HL-60/S4 treated with phorbol 12-myristate 13-acetate at 8.2 ng/mL for 4 days and 3 days (cell line): ENCODE measurements around the gene OBSCN.

Experiments used
- in situ Hi-C: fragments of 300-500 bp; cut with MboI; formaldehyde crosslinking; loops from 2 replicates; pipeline ENCODE4 v1.15.0; 2022; ENCODE audit warnings: low sequenced_read_pairs

The OBSCN gene

DNA sequence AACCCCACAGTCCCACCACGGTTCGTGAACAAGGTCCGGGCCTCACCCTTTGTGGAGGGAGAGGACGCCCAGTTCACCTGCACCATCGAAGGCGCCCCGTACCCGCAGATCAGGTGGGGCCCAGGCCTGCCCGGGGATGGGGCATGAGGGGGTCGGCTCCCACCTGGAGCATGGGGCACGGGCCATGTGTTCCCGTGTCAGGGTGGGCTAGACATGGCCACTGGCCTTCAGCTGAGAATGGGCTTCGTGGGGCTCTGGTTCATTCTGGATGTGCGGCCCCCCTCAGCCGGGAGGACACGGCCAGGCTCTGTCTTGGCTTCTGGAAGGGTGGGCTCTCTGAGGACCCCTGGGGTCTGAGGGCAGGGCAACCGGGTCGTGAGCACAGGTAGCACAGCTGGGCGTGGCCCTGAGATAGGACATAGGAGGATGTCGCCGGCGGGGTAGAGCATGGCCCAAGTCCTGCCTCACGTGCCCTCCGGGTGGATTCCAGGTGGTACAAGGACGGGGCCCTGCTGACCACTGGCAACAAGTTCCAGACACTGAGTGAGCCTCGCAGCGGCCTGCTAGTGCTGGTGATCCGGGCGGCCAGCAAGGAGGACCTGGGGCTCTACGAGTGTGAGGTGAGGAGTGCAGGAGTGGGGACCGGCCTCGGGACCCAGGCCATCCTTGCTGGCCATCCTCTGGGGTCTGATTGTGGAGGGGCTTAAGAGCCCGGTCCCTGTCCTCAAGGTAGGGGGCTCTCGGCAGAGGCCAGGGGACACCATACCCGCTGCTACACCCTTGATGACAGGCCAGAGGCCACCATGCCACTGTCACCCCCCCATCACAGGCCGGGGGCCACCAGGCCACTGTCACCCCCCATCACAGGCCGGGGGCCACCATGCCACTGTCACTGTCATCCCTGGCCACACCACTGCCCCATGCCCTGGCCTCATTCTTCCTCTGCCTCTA lies 143.3 kb downstream of the OBSCN start:
- in situ Hi-C loops: no loop called here

DNA sequence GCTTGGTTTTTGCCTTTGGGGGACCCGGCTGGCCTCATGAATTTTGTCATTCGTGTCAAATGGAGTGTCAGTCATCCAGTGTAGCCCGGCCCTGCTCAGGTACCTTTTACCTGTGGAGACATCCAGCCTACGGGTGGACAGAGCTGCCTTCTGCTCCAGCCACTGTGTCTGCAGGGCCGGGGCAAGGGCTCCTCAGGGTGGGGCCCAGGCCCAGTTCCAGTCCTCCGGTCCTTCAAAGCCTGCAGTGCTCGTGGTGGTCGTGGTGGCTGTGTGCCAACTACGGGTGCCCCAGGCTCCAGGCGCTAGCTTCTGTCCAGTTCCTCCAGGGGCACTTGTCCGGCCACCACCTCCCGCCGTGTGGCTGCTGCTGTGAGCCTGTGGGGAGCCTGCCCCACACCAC lies 144.0 kb downstream of the OBSCN start:
- in situ Hi-C loops: no loop called here

DNA sequence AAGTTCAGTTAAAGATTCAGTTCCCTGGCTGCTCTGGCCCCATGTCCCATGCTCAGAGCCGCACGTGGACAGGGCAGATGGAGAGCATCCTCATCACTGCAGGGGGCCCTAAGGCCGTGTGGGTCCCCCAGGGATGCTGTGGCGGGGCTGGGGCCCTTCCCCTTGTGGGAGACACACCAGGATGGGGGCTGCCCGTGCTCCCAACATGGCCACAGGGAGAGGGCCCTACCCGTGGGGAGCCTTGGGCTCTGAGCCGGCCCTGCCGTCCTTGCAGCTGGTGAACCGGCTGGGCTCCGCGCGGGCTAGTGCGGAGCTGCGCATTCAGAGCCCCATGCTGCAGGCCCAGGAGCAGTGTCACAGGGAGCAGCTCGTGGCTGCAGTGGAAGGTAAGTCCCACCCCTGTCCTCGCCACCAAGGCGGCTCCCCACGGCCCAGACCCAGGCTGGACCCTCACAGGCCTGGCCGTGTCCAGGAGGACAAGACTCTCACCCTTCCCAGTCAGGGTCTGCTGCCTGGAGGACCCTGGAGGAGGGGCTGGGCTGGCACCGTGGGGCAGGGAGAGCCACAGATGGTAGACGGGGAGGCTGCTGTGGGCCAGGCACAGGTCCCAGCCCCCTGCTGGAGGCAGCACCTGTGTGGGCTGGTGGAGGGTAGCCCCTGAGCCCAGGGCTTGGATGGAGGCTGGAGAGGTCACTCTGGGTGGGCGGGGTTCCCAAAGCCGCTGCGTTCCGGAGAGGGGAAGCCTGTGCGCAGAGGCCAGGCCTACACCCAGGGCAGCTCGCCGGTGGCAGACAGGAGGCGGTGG lies 145.0 kb downstream of the OBSCN start:
- in situ Hi-C loops: no loop called here

DNA sequence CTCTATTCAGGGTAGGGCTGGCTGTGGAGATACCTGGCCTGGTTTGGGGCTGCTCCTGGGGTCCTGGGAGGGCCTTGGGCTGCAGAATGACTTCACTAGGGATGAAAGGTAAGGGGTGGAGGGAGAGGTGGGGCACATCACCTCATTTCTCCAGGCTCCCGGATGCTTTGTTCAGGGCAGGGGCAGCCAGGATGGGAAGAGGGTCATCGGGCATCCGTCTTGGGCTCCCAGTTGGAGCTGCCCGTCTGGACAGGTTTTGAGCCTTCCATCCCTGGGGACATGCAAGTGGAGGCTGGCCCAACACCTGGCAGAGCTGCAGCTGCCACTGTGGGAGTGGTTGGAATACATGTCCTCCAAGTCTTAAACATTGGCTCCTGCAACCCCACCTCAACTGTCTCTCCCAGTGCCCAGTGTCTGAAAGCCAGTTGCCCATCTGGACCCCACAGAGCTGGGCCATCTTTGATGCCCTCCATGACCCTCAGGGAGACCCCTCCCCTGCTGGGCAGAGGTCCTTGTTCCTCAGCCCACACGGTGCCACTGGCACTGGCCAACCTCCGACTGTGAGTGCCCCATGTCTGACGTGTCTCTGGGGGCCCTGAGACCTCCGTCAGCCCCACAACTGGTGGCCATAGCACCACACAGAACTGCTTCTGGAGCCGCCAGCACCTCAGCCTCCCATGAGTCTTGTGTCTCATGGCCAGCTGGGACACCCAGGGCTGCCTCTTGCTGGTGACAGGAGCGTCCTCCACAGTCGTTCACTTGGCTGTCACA lies 145.9 kb downstream of the OBSCN start:
- in situ Hi-C loops: no loop called here

DNA sequence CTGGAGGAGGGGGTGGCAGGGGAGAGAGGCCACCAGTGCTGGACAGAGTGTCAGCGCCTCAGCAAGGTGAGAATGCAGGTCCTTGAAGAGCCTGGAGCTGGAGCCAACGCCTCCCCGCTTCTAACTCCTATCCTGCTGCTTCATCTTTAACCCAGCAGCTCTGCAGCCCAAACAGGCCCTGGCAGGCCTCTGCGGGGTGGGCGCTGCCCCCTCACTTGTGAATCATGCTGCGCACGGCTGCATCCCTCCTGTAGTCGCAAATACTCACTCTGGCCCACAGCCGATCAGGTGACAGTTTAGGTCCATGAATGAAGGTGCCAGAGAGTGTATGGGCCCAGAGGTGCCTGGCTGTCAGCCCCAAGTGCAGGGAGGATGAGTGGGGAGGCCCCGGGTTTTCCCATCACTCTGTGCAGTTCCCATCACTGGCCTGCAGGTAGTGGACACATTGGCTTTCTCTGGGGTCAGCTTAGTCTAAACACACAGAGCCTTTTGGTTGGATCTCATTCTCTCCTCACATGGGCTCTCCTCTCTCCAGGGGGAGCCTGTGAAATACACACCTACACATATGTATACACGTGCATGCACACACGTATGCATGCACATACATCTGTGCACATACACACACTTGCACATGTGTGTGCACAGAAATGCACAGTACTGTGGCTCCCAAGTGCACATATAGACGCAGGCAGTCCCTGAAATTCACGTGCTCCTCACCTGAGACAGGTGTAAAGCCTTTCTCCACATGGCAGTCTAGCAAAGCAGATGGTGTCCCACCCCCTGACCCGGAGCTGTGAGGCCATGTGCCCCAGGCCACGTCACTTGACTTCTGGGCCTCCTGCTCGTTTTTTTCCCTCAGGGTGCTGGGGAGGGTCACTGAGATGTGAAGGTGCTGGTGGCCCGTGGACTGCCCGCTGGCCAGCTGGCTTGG lies 146.8 kb downstream of the OBSCN start:
- in situ Hi-C loops: no loop called here

DNA sequence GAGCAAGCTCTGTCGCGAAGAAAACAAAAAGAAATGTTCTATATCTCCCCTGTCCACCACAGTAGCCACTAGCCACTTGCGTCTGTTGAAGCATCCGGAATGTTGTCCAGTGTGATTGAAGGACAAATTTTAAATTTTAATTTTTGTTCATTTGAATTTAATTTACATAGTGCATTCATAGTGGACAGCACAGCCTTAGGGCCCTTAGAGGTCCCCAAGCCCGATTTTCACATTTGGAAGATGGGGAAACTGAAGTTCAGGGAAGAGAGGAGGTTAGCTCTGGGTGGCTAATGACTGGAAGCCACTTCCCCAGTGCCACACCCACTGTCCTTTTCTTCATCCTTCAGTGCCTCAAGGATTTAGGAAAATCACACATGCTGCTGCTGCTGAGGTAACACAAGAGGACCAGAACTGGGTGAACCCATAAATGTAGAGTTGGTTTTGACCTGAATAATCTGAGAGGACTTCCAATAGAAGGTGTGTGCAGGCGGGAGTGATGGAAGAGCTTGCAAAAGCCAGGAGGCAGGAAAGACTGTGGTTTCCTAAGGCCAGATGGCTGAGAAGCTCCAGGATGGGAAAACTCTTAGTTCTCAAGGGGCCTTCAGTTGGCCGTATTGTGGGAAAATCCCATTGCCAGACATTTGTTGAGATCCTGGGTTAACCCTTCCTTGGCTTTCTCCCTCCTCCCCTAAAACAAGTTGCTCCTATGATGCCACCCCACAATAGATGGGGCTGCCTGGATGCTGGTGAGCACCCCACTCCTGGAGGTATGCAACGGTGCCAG lies 149.2 kb downstream of the OBSCN start:
- in situ Hi-C loops: no loop called here

DNA sequence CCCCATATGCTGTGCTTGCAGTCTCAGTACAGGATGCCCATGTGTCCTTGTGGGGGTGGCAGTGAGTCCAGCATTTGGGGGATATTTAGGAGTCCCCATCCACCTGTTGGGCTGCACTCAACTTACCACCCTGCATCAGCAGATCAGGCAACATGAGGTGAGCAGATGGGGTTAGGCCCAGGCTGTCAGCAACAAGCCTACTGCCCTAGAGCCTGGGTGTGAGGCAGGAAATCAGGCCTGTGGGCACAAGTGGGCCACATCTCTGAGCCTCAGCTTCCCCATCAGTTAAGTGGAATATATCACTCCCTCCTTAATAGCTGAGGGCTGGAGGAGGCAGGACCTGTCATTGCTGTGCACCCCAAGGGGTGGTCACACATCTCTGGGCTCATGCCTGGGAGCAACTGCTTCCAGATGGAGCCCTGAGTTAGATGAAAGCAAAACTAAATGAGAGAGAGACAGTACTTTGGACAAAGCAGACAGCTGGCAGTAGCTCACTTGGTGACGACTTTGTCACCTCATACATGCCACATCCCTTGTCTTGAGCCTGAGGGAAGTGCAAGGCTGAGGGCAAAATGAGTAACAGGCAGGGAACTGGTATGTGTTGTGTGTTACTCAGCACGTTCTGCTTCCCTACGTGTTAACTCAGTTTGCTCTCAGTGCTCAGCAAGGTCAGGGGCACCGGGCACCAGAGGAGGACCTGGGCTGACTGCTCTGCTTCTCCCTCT lies 150.4 kb downstream of the OBSCN start:
- in situ Hi-C loops: no loop called here

DNA sequence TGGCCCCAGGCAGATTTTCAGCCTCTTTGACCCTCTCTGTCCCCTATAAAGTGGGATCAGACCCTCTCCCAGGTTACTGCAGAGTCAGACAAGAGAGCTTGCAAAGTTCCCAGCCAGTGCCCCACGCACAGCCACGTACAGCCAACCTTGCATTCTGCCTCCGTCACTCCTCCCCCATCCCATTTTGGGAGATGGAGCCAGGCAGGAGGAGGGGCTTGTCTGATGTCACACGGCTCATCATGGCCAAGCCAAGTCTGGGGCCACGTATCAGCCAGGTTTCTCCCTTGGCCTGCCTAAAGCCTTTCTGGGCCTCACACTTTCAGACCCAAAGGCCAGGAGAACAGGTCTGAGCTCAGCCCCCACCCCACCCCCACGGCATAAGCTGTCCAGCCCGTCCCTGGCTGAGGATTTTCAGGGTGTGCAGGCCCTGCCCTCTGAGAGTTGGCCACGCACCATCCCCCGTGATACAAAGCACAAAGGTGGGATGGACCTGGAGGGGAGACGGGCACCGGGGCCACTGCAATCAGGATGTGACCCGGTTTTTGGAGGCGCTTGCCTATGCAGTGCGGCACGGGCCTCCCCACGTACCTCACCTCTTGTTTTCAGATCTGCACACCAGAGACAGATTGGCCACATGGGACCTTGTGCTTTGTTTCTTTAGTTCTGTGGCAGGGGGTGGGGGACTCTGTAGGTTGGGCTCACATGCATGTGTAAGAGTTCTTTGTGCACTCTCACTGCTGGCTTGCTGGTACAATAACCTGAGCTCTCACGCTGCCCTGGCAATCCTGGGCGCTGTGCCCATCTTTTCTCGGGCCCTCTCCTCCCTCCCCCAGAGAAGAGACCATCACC lies 151.1 kb downstream of the OBSCN start:
- in situ Hi-C loops: no loop called here

DNA sequence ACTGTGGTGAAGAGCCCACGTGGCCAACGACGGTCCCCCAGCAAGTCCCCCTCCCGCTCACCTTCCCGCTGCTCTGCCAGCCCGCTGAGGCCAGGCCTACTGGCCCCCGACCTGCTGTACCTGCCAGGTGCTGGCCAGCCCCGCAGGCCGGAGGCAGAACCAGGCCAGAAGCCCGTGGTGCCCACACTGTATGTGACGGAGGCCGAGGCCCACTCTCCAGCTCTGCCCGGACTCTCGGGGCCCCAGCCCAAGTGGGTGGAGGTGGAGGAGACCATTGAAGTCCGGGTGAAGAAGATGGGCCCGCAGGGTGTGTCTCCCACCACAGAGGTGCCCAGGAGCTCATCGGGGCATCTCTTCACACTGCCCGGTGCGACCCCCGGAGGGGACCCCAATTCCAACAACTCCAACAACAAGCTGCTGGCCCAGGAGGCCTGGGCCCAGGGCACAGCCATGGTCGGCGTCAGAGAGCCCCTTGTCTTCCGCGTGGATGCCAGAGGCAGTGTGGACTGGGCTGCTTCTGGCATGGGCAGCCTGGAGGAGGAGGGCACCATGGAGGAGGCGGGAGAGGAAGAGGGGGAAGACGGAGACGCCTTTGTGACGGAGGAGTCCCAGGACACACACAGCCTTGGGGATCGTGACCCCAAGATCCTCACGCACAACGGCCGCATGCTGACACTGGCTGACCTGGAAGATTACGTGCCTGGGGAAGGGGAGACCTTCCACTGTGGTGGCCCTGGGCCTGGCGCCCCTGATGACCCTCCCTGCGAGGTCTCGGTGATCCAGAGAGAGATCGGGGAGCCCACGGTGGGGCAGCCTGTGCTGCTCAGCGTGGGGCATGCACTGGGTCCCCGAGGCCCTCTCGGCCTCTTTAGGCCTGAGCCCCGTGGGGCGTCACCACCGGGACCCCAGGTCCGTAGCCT lies 152.0 kb downstream of the OBSCN start:
- in situ Hi-C loops: no loop called here

DNA sequence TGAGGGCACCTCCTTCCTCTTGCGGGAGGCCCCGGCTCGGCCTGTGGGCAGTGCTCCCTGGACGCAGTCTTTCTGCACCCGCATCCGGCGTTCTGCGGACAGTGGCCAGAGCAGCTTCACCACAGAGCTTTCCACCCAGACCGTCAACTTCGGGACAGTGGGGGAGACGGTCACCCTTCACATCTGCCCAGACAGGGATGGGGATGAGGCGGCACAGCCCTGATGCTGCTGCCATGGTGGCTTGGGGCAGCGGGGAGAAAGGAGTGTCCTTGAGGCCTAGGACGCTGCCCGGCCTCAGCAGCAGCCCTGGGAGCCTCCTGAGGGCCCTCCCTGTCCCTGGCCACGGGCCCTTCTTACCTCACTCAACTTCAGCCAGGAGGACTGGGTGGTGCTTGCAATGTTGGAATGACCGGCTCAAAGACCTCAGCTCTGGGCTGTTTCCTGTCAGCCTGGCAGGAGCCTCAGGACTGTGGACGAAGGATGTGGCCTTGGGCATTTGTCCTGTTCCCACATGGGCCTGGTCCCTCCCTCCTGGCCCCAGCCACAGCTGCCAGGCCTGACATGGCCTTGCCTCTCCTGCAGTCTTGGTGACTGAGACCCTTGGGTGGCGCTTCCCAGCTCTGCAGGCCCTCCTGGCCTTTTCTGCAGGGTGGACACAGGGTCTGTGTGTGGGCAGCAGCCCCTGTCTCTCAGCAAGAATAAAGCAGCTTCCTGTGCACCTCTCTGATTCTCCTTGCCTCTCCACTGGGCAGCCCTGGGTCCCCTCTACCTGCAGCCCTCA lies 152.9 kb downstream of the OBSCN start:
- in situ Hi-C loops: no loop called here

DNA sequence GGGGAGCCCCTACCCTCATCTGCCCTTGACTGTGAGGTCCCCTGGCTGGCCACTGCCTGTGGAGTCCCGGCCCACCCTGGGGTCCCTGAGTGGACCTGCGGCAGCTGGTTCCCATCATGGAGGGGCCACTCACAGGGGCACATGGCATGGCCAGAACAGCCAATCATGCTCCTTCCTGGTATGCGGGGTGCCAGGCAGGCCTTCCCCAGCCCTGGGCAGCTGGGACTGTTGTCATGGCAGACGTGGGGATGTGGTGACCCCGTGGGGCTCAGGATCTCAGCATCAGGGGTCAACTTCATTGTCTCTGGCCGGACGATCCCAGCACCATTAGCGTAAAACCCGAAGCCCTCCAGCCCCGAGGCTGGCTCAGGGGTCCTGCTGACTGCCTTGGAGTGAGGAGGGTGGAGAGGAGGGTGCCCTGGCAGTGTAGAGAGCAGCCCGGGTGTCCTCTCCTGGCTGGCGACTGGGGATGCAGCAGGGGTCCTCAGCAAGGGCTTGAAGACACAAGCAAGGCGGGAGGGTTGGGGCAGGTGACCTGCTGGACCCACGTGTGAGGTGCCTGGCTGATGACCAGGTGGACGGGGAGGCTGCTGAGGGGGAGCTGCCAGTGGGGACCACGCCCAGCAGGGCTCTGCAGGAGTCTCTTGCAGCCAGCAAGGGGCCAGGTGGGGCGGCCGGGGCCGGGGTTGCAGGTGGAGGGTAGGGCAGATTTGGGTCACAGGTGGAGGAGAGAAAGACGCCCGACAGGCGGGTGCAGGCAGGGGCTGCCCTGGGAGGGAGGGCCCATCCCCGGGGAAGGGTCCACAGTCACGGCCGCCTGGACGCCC lies 153.7 kb downstream of the OBSCN start:
- in situ Hi-C loops: no loop called here

DNA sequence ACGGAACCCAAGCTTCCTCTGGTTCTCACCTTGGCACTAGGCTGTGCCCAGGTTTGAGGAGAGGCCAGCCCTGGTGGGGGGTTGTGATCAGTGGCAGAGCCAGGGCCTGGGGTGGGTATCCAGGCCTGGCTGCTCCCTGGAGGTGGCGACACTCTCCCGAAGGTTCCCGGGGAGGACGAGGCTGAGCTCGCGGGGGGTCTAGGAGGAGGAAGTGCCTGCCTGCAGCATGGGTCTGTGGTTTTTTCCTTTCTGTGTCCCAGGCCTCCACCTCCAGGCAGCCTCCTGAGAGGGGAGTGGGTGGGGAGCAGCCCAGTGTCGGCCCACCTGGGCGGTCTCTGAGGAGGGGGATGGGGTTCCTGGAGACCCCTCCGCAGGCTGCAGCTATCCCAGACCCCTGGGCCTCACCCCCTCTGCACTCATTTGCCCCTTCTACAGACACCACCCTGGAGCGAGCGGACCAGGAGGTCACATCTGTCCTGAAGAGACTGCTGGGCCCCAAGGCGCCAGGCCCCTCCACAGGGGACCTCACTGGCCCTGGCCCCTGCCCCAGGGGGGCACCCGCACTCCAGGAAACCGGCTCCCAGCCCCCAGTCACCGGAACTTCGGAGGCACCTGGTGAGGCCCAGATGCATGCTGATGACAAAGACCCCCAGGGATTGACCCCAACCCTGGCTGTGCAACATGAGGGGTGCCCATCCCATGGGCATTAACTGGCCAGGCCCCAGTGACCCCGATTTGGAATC lies 154.5 kb downstream of the OBSCN start:
- in situ Hi-C loops: no loop called here

DNA sequence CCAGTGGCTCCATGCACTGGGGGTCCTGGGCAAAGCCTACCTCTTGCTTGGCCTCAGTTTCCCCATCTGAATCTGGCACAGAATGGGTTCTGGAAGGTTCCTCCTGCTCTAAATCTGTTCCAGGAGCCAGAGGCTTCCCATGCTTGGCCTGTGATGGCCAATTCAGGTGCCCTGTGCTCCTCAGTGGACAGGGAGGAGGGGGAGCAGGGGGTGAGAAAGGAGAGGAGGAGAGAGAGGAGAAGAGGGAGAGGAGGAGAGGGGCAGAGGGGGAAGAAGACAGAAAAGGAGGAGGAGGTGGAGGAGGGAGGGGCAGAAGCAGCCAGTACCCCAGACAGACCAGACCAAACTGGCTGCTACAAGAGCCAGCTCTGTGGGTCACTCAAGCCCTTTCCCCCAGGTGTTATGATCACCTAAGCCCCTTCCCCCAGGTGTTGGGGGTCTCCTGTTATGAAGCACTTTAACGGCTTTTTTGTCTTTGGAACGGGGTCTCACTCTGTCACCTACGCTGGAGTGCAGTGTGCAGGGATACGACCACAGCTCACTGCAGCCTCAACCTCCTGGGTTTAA lies 155.1 kb downstream of the OBSCN start:
- in situ Hi-C loops: no loop called here

DNA sequence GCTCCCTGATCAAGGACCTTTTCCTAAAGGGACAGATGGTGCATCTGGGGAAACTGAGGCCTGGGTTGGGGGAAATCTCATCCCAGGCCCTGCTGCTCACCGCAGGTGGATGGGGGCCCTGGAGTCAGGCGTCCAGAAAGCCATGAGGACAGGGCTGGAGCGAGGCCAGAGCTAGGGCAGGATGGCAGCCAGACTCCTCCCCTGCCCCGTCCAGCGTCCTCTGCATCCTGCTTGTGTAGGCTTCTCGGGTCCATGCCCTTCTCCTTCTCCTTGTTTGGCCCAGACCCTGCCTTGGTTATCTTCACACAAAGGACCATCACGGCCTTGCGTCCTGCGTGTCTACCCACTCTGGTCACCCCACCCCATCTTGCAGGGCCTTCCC lies 155.8 kb downstream of the OBSCN start:
- in situ Hi-C loops: no loop called here
